GM19035 (cell line): ENCODE measurements around the gene RNF34.
"Not testable (repeated sequence)": the region's sequence is repeated elsewhere in the genome, so short reads cannot be mapped to it uniquely, and the experiment has no call there.

Source experiments
- ATAC-seq: cut with Tn5 transposase; IDR thresholded peaks from one replicate; pipeline ENCODE4 v1.9.1; 2021; ENCODE audit not compliant: unreplicated experiment

The RNF34 gene

GRCh38 chr12:121399391-121400331 lies at the start of gene RNF34:
Gene RNF34, plus strand, starts transcription at chr12:121400118. Its CDS starts 95 bp downstream, at chr12:121400213.
- peak; percentile 91 for ATAC-seq

- peak; percentile 99 for ATAC-seq
Measured at GRCh38 chr12:121351820-121352681, 47.9 kb upstream of the RNF34 start, which contains the start of gene ANAPC5. Gene ANAPC5, minus strand, starts transcription at chr12:121352411. Its CDS starts 71 bp downstream, at chr12:121352340.

GRCh38 chr12:121352682-121353018 lies 47.3 kb upstream of the RNF34 start:
- peak; percentile 18 for ATAC-seq

DNA sequence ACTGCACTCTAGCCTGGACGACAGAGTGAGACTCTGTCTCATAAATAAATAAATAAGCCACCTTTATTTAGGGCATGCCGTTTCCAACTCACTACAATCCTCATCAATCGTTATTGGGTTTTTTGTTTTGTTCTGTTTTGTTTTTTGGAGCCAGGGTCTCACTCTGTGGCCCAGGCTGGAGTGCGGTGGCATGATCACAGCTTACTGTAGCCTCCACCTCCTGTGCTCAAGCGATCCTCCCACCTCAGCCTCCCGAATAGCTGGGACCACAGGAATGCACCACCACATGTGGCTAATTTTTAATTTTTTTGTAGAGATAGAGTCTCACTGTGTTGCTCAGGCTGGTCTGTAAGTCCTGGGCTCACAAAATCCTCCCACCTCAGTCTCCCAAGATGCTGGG lies 44.1 kb upstream of the RNF34 start:
- ATAC-seq: no peak

DNA sequence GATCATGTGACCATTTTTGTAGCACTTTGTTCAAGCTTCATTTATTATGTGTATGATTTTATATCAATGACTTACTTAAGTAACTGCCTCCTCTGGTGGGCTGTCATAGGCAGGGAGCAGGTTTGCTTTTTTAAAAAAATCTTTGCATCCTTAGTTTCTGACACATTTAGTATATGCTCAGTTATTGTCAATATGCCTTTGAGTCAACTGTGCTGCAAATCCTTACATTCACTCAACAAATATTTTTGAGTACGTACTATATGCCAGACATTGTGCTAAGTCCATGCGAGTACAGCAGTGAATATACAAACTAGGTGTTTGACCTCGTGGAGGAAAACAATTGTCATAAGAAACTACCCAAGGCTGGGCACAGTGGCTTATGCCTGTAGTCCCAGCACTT lies 43.3 kb upstream of the RNF34 start:
- no peak for ATAC-seq

DNA sequence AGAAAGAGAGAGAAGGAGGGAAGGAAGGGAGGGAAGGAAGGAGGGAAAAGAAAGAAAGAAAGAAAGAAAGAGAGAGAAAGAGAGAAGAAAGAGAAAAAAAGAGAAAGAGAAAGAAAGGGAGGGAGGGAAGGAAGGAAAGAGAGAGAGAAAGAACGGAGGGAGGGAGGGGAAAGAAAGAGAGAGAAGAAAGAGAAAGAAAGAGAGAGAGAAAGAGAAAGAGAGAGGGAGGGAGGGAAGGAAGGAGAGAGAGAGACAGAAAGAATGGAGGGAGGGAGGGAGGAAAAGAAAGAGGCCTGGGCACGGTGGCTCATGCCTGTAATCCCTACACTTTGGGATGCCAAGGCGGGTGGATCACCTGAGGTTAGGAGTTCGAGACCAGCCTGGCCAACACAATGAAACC lies 42.6 kb upstream of the RNF34 start:
- no peak for ATAC-seq

DNA sequence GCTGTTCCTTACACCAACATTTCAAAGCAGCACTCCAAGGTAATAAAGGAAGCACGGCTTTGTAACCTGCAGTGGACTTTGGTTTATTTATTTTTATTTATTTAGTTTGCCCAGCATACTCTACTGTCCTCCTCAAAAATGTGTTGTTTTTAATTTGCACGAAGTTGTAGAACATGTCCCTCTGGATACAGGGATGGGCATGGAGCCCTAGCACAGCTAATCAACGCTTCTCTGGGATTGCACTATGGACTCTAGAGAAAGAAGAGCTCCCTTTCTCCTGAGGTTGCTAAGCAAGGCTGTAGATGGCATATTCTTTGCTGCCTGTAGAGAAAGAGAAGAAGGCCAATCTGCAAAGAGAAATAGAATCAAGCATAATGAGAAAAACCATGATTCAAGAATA lies 41.8 kb upstream of the RNF34 start:
- no peak for ATAC-seq

GRCh38 chr12:121364683-121365121 lies 35.2 kb upstream of the RNF34 start:
- ATAC-seq: no peak

- no peak for ATAC-seq
Measured at GRCh38 chr12:121365416-121366062, 34.4 kb upstream of the RNF34 start.

GRCh38 chr12:121366063-121366459 lies 33.9 kb upstream of the RNF34 start:
- ATAC-seq: no peak

DNA sequence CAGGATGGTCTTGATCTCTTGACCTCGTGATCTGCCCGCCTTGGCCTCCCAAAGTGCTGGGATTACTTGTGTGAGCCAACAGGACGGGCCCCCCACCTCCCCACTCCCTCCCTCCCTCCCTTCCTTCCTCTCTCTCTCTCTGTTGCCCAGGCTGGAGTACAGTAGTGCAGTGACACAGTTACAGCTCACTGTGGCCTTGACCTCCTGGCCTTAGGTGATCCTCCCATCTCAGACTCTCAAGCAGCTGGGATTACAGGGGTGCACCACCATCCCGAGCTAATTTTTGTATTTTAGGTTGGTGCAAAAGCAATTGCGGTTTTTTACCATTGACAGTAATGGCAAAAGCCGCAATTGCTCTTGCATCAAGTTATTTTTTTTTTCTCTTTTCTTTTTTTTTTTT lies 28.5 kb upstream of the RNF34 start:
- ATAC-seq: no peak

GRCh38 chr12:121373755-121374154 lies 26.2 kb upstream of the RNF34 start:
- no peak for ATAC-seq

- ATAC-seq: not testable (repeated sequence)
Measured at GRCh38 chr12:121374336-121374735, 25.6 kb upstream of the RNF34 start.

DNA sequence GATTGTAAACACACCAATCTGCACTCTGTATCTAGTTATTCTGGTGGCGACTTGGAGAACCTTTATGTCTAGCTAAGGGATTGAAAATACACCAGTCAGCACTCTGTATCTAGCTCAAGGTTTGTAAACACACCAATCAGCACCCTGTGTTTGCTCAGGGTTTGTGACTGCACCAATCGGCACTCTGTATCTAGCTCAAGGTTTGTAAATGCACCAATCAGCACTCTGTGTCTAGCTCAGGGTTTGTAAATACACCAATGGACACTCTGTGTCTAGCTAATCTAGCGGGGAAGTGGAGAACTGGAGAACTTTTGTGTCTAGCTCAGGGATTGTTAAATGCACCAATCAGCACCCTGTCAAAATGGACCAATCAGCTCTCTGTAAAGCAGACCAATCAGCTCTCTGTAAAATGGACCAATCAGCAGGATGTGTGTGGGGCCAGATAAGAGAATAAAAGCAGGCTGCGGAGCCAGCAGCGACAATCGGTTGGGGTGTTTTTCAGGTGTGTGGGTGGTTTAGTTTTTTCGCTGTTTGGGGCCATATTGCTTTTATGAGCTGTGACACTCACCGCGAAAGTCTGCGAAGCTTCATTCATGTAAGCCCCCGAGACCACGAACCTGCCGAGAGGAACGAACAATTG lies 24.9 kb upstream of the RNF34 start:
- not testable (repeated sequence) for ATAC-seq

- no peak for ATAC-seq
Measured at GRCh38 chr12:121376754-121377697, 22.9 kb upstream of the RNF34 start.

GRCh38 chr12:121378736-121379135 lies 21.2 kb upstream of the RNF34 start:
- no peak for ATAC-seq

DNA sequence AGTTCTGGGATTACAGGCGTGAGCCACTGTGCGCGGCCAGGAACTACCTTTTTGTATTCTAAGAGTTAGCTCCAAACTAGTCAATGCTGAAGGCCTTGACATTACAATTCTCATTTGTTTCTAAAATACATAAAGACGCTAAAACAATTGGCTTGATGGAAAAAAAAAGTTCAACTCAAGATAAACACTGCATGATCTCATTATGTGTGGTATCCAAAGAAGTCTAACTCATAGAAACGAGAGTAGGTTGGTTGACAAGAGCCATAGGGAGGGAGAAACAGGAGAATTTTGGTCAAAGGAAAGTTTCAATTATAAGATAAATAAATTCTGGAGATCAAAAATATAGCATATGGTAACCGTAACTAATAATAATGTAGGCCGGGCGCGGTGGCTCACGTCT lies 20.0 kb upstream of the RNF34 start:
- ATAC-seq: no peak

GRCh38 chr12:121383601-121384021 lies 16.3 kb upstream of the RNF34 start:
- ATAC-seq: no peak

DNA sequence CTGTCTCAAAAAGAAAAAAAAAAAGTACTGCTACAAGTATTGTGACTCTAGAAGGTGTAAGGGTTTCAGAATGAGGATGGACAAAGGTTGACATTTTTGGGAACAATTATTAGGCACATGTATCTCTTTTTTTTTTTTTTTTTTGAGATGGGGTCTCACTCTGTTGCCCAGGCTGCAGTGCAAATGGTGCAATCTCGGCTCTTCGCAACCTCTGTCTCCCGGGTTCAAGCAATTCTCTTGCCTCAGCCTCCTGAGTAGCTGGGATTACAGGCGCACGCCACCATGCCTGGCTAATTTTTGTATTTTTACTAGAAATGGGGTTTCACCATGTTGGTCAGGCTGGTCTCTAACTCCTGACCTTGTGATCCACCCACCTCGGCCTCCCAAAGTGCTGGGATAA lies 15.0 kb upstream of the RNF34 start:
- ATAC-seq: not testable (repeated sequence)
